ENCODE results near the gene SCTR. TPM values are rescaled to one million over a fixed set of nuclear protein-coding genes. Genes with fewer than 3 reads are reported as not detected.
A peak's percentile ranks its signal among the peaks of the same experiment; 100 is the strongest.

The SCTR gene
- total and polyA plus RNA-seq, 2 of the 13 experiments (the other 11 are each of a cell fraction or from before 2014, with no cell fraction given) = not detected

DNA sequence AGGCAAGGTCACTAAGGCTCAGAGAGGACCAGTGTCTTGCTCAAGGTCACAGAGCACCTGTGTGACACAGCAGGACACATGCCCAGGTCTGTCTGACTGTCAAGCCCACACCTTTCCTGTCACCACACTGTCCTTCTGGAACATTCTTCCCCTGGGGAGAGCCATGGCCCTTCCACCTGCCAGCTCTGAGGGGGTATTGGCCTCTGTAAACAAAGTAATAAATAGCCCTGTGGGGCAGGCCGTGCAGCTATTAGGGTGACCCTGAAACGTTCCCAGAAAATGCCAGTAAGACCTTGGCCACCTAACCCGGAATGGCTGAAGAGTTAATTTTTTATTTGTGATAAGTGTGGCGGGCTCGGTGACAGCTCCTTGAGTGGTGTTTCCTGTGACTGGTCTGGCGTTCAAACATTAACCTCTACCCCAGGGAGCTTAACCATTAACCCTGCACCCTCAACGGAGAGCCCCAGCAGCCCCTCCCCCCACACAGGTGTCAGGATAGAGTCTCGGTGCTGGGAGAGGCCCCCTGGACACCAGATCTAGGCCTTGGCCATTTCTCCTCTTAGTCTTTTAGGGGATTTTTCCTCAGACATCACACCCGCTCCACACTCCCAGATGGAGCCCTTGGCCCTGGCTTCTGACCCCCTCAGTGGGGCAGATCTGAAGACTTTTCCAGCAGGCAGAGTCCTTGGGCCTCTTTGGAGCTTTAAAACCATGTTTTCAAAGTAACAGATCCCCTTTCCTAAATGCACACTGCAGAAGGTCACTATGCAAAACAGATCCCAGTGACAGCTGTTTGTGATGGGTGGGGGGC, 36.6 kb downstream of the SCTR start (continued):
- TF ChIP-seq ZNF770 (CRISPR knock-in tag; IDR thresholded peaks at IDR 0.05) (no peak; the same call in 1 of the 2 replicates), SOX5 (CRISPR knock-in tag; IDR thresholded peaks at IDR 0.05; ENCODE audit: borderline replicate concordance) (peak; percentile 25), HMG20B (CRISPR knock-in tag; conservative IDR thresholded peaks at IDR 0.05) (no peak), AKNA (CRISPR knock-in tag; IDR thresholded peaks at IDR 0.05; ENCODE audit: borderline replicate concordance) (no peak), ZC3H13 (CRISPR knock-in tag; IDR thresholded peaks at IDR 0.05) (no peak), IKZF5 (CRISPR knock-in tag; IDR thresholded peaks at IDR 0.05) (peak; percentile 84), ZNF572 (CRISPR knock-in tag; IDR thresholded peaks at IDR 0.05) (no peak; the same call in 1 of the 2 replicates), ZNF777 (CRISPR knock-in tag; IDR thresholded peaks at IDR 0.05) (peak; percentile 12; the same call in 1 of the 2 replicates), FOXJ3 (CRISPR knock-in tag; IDR thresholded peaks at IDR 0.05; ENCODE audit: borderline replicate concordance) (peak; percentile 61; the same call in 1 of the 2 replicates), YEATS4 (CRISPR knock-in tag; IDR thresholded peaks at IDR 0.05; ENCODE audit: borderline replicate concordance) (peak; percentile 56; the same call in 1 of the 2 replicates), BRD4 (CRISPR knock-in tag; IDR thresholded peaks at IDR 0.05) (peak; percentile 13; the same call in 1 of the 2 replicates)
- TF ChIP-seq, protein P1, sequence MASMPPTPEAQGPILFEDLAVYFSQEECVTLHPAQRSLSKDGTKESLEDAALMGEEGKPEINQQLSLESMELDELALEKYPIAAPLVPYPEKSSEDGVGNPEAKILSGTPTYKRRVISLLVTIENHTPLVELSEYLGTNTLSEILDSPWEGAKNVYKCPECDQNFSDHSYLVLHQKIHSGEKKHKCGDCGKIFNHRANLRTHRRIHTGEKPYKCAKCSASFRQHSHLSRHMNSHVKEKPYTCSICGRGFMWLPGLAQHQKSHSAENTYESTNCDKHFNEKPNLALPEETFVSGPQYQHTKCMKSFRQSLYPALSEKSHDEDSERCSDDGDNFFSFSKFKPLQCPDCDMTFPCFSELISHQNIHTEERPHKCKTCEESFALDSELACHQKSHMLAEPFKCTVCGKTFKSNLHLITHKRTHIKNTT (CRISPR knock-in tag; IDR thresholded peaks at IDR 0.05) = no peak
- TF ChIP-seq, protein P2, sequence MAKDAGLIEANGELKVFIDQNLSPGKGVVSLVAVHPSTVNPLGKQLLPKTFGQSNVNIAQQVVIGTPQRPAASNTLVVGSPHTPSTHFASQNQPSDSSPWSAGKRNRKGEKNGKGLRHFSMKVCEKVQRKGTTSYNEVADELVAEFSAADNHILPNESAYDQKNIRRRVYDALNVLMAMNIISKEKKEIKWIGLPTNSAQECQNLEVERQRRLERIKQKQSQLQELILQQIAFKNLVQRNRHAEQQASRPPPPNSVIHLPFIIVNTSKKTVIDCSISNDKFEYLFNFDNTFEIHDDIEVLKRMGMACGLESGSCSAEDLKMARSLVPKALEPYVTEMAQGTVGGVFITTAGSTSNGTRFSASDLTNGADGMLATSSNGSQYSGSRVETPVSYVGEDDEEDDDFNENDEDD (CRISPR knock-in tag; IDR thresholded peaks at IDR 0.05; ENCODE audit: borderline replicate concordance) = peak; percentile 86; the same call in 1 of the 2 replicates
- TF ChIP-seq, protein P3, sequence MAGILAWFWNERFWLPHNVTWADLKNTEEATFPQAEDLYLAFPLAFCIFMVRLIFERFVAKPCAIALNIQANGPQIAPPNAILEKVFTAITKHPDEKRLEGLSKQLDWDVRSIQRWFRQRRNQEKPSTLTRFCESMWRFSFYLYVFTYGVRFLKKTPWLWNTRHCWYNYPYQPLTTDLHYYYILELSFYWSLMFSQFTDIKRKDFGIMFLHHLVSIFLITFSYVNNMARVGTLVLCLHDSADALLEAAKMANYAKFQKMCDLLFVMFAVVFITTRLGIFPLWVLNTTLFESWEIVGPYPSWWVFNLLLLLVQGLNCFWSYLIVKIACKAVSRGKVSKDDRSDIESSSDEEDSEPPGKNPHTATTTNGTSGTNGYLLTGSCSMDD (CRISPR knock-in tag; IDR thresholded peaks at IDR 0.05) = no peak
